GM19463 (cell line): ENCODE measurements around the gene BRINP2.

Experiments
- ATAC-seq: cut with Tn5 transposase; IDR thresholded peaks from one replicate; pipeline ENCODE4 v1.9.1; 2021; ENCODE audit warnings: mild to moderate bottlenecking, moderate library complexity; ENCODE audit not compliant: unreplicated experiment

The BRINP2 gene

DNA sequence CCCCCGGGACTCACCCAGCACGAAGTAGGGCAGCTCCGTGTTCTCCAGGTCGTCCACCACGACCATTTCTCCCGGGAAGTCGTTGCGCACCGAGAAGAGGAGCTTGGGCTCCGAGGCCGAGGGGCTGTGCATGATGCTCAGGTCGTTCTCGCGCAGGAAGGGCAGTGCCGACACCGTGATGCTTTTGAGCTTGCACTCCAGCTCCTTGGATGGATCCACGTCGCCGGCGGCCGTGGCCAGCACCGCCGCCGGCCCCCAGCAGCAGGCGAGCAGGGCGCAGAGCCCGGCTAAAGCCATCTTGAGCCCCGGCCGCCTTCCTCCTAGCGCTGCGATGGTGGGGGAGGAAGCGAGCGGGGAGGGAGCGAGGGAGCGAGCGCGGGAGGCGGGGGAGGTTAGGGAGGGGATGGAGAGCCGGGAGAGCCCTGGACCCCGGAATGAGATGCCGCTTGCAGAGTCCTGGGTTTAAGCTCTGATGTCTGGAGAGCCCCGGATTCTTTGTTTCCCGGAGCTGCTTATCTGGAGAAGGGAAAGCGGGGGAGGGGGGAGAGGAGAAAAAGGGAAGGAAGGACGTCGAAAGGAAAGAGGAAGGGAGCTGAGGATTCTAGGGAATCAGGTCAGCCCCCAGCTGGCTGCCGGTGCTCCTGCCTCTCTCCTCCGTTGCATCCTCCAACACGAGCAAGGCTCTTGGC, 6.2 kb upstream of the BRINP2 start, which contains the start of gene ASTN1:
ASTN1 (minus strand) TSS at position 333 of the 689 bp plus-strand sequence; CDS start at position 297, 36 bp downstream.
- ATAC-seq = no peak

DNA sequence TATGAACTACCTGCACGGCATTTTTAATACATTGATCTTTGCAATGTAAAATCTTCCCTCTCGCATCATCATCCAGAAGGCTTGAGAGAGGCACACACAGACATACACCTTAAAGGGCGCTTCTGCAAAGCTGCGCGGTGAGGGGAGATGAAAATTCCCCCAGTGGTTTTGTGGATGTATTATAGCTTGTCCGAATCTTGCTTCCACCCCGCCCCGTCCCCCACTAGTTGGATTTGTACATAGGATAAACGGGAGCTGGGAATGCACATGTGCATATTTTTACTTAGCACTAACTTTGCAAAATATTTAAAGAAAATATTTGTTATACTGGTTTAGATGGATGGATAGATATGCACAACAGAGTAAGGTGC, 5.7 kb upstream of the BRINP2 start:
- ATAC-seq = no peak

DNA sequence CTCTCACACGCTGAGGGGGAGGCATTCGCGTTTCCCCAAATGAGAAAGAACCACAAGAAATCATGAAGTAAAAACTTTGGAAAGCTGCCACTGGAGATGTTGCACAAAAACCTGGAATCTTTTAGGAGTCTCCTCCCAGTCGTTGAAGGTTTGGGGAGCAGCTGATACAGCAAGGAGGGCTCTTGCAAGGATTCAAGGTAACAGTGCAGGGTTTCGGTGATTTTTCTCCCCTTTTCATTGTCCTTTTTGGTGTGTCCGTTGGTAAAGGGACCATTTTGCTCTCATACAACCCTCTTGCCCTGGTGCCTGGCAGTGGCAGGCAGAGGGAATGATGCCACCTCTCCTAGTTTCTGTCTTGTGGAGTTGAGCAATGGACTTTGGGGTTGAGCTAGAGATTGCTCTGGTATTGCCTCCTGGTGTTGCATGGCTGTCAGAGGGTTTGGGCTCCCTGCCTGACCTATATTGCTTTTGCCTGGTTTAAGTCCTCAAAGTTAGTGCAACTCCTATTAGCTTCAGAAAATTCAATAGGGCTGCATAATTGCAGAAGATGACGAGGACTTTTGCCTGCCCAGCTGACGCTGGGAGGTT, 872 bp downstream of the BRINP2 start:
- ATAC-seq = no peak

DNA sequence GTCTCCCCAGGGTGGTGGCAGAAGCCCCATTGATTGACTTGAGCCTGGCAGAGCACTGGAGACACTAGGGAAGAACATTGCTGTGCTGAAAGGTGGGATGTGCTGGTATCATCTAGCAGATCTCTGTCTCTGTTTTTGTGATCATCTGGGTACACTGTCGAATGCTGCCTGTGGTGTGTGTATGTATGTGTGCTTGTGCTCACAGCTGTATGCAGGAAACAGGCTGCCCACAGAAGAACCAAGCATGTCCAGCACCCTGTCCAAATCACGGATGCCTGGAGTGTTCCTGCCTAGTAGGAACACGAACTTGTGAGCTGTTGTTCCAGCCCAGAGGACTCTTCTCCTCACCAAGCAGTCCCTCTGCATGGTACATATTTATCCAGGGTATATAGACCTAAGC, 1.5 kb downstream of the BRINP2 start:
- ATAC-seq = no peak

DNA sequence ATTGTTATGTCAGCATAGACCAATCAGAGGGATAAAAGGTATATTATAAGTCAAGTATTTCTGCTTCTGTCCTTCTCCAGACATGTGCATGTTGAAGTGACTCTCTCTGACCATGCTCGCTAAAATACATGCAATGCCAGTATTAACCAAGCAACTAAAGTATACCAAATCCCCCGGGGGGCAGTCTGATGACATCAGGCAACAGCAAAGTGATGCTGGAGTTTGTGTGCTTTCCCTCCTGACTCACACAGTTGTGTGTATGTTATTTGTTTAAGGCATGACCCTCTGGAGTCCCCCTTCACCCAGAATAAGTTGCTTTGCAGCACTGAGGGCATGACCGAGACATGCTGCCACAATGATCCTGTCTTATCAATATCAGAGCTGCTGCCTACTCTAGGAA, 2.1 kb downstream of the BRINP2 start:
- no peak for ATAC-seq

DNA sequence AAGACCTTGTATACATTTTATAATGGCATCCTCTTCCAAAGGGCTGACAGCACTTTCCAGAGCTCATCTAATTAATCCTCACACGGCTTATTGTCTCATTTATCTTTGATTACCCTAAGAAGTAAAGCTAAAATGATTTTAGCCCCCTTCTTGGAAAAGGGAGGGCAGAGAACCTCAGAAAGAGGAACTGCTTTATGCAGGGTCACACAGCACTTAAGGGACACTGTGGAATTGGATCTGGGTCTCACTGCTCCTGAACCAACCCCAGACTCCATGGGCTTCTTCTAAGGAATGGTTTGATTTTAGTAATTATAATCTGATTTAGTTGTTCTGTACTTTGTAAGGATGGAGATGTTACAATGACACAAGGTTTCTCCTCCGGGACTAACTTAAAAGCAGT, 3.2 kb downstream of the BRINP2 start:
- no peak for ATAC-seq

DNA sequence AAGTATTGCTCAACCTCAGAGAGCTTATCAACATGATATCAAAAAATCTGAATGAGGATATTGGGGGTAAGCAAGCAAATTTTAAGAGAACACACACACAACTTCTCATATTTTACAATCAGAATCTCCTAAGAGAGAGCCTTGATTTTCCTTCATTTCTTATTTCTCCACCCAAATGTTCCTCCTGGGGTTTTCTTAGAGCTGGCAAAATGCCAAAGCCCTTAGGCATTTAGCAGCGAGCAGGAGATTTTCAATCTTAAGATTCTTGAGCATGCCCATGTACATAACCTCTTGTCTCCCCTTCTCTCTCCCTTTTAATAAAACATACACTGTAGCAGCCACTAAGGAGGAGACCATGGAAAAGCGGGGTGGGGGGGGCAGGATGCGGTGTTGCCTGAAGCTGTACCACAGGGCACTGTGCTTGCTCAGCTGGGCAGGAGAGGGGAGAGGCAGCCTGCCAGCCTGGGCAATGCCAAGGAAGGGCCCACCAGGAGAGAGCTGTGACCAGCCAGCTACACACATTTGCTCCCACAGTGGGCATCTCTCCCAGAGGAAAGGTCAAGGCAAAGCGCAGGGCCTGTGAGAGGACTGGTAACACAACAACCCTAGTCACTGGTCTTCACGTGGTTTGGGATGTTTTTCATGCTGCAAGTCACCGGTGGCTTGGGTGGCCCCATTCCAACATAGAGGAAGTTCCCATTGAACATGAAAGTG, 4.3 kb downstream of the BRINP2 start:
- no peak for ATAC-seq

DNA sequence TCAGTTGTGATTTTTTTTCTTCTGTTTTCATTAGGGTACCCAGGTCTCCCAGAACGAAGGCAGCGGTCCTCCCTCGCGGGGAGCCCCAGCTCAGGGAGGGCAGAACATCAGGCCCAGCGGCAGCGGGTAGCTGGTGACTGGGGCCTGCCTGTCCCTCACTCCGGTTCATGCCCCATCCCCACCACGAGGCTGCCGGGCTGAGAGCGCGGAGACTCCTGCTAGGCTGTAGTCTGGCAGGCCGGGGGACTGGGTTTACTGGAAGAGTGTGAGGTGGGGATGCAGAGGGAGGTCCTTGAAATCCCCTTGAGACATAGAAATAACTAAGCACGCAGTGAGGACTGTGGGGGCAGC, 10.5 kb downstream of the BRINP2 start:
- ATAC-seq = peak; percentile 14

DNA sequence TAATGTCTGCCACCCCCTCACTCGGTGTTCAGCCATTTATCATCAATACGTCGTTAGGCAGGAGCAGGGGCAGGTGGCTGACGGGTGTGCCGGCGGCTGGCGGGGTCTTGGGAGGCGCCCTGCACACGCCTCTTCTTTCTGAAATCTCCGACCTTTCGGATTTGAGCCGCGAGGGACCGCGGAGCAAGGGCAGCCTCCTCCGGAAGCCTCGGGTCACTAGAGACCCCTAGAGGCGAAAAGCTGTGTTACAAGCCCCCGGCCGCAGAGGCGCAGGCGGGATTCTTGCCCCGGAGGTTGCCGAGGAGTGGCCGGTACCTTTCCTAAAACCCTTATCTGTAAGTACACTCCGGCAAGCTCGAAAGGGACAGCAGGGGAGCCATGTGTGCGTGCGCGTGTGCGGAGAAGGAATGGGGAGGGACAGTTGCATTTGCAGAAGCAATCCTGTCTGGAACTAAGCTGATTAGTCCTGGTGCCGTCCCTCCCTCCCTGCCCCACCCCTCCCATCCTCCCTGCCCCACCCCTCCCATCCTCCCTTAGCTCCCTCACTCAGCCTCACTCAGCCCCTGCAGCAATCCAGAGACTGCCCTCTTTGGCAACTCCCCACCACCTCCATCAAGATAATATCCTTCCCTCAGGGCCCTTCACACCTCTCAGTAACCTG, 11.0 kb downstream of the BRINP2 start:
- peak; percentile 98 for ATAC-seq

DNA sequence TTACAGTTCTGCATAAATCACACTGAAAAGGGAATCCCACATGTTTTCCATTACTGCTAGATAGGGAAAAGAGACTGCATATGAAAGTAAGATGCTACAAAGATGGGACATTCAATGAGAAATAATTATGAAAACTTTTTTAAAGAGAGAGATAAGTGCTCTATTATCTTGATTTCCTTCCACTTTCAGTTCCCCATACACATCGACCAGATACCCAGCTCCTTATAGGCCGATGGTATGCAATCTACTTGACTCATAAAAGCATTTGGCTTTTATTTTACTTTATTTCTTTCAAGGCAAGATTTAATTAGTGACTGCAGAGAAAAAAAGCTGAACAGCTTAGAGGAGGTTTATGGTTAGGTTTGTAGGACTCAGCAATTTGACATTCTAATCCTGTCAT, 13.1 kb downstream of the BRINP2 start:
- no peak for ATAC-seq

DNA sequence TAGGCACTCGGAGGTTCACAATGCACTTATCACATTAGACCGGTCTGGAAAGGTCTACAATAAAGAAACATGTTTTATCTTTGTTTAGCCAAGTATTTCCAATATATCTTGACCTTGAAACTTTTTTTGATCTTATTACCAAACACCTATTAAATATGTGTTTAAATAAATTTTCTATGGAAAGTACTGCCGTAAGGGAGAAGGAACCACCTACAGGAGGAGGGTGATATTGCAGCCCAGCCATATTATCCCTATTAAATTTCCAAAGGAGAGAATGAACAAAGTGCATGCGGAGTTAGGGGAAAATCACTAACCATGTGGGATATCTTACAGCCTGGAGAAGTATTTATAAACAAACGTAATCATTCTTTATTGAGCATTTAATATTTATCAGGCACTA, 14.5 kb downstream of the BRINP2 start:
- no peak for ATAC-seq

DNA sequence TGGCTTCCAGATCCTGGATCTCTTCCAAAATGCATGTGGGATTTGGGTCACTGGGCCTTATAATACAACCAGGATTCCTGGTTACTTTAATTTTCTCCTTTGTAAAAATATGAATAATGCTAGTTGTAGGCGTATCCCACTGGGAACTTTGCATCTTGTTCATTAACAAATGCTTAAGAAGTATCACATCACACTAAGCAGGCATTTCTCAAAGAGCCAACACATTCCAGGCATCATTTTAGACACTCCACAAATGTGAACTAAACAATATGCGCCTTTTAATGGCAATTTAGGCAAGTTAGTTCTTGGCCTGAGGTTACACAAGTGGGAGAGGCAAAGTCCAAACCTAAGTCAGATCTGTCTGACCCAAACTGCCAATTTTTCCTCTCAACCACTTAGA, 15.9 kb downstream of the BRINP2 start:
- ATAC-seq = no peak

DNA sequence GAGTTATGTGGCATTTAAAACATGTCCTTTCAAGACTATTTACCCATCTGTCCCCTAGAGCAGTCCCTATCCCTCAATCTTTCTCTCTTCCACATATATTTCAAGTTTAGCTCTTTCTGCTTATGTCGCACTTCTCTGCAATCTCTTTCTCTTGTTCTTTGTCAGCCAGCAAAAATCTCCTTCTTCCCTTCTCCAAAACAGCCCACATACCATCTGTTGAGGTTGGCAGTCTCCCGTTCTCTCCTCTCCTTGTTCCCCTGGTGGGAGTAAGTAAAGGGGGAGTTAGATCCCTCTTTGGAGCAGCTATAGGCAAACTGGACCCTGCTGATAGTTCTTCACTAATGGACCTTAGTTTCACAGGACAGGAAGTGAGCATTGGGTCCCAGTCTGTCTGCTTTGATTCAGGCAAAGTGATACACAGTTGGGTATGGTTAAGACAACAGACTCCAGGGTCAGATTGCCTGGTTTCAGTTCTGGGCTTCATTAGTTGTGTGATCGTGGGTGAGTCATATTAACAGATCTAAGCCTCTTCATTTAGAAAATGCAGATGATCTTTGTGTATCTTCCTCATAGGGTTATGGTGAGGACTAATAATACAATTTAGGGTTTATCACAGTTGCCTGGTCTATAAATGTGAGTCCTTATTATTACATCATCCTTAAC, 19.7 kb downstream of the BRINP2 start:
- no peak for ATAC-seq

DNA sequence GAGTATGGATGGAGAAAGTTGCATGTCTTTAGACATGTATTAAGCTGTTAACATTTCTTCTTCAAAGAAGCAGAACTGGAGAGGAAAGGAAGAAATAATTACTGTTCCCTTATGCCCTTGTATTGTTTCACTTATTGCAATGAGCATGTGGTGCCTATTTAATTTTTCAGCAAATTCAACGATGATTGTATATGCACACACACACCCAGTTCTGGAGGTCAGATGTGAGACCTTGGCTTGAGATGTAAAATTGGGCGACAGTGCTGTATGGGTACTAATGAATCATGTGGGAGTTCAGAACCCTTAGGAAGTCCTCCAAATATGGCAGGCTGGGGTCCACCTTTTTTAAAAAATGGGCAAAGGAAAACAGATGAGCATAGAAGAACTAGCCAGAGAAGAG, 27.5 kb downstream of the BRINP2 start:
- ATAC-seq = no peak

DNA sequence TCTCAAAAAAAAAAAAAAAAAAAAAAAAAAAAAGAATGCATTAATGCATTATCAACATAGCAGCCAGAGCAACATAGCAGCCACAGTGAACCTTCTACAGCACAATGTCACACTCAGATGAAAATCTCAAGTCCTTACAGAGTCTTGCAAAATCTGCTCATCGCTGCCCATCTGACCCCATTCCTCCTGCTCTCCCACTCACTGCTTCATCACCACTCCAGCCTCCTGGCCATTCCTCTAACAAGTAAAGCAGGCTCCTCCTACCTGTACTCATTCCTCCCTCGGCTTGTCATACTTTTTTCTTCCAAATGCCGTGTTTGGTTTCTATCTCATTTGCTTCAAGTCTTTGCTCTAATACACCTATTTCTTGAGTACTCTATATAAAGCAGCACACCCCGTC, 29.5 kb downstream of the BRINP2 start:
- ATAC-seq = no peak

DNA sequence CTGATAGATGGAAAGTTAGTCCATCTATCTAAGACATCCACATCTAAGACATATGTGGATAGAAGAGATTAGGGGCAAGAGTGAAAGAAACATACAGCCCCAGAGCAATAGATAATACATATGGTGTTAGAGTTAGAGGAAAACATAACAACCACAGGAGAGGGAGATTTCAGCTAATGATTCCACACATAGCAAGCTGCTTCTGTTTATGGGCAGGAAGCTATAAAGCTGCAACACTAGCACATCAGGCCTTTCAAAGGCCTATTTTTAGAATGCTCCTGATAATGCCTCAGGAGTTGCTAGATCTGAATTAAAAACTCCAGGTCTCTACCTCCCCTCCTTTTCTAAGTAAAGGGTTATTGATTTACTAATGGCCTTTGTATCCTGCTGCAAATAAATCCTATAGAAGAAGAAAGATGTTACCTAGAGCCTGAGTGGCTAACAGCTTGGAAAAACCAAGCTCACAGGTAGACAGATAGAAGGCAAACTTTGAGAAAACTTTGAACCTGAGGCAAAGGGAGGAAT, 36.1 kb downstream of the BRINP2 start:
- no peak for ATAC-seq

DNA sequence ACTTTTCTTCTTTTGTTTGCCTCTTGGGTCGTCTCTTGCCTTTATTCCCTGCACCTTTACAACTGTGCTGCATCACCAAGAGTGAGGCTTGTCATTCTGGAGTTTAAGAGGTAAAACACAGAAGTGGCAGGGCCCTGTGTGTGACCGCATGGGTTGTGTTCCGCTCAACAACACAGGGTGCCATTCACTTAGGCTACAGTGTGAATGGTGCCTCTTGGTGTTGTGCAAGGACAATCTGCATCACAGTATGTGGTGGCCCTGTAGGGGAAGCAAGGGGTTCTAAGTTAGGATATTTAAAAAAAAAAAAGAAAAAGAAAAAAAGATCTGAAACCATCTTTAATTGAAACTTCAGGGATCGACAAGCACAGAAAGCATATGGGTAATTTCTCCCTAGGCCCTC, 38.2 kb downstream of the BRINP2 start:
- ATAC-seq = no peak

DNA sequence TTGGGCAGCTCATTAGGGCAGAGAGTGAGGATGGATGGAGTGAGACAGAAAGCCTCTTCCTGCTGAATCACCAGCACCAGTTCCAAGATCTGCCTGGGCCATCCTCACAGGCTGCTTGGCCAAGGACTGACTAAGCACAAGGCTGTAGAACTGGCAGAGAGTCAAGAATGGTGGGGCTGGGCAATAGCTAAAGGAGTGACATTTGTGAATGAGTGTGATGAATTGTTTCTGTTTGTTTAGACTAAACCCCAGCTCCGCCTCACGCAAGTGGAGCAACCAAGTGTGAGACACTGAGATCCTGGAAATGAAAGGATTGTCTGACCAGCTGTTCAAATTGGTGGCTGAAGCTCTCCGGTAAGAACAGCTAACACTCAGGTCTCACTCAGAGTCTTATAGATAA, 38.6 kb downstream of the BRINP2 start:
- no peak for ATAC-seq

DNA sequence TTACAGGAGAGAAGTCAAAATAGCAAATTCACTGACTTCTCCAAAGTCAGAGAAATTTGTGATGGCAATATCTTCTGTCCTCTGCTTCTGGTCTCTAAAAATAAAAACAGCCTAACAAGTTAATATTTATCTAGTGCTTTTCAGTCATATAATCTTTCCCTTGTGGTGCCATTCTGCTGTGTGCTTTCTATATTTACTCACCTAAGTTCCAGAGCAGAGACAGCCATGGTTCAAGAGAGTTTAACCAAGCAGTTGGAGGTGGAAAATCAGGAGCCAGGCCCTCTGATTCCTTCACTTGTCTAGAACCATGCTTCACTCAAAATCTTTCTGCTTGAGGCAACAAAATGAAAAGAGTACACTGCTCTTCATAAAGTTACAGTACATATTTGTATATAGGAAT, 39.3 kb downstream of the BRINP2 start:
- ATAC-seq = no peak

DNA sequence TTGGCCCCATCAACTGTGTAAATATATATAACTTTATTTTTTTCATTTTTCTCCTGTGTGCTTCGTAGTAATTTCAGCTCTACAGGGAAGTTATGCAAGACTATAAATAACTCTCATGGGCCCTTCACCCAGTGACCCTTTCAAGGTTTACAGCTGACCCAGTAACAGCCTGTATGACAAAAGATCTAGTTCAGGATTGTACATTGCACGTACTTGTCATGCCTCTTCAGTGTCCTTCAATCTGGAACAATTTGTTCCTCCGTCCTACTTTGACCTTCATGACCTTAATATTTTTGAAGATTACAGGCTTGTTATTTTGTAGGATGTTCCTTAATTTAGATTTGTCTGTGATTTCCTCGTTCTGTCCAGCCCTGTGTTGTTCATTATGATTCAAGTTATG, 40.5 kb downstream of the BRINP2 start:
- no peak for ATAC-seq

DNA sequence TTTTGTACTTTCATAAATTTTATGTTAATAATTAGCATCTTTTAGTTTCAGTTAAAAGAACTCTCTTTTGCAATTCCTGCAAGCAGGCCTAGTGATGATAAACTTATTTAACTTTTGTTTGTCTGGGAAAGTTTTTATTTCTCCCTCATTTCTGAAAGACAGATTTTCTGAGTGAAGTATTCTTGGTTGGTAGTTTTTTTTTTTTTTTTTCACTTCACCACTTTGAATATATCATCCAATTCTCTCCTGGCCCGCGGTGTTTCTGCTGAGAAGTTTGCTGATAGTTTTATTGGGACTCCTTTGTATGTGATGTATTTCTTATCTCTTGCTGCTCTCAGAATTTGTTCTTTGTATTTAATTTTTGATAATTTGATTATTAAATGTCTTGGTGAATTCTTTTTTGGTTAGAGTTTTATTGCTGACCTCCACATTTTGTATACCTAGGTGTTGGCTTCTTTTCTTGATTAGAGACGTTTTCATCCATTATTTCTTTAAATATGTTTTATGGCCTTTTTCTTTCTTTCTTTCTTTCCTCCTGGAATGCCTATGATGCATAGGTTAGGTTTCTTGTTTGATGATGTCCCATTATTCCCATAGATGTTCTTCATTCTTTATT, 45.9 kb downstream of the BRINP2 start:
- no peak for ATAC-seq
